HG02642 (cell line): ENCODE results near the gene GPX2.
A peak's percentile ranks its signal among the peaks of the same experiment; 100 is the strongest.

Source experiments
- ATAC-seq: cut with Tn5 transposase; IDR thresholded peaks from one replicate; pipeline ENCODE4 v1.9.1; 2021; ENCODE audit warnings: mild to moderate bottlenecking; ENCODE audit not compliant: unreplicated experiment, poor library complexity

Gene GPX2

DNA sequence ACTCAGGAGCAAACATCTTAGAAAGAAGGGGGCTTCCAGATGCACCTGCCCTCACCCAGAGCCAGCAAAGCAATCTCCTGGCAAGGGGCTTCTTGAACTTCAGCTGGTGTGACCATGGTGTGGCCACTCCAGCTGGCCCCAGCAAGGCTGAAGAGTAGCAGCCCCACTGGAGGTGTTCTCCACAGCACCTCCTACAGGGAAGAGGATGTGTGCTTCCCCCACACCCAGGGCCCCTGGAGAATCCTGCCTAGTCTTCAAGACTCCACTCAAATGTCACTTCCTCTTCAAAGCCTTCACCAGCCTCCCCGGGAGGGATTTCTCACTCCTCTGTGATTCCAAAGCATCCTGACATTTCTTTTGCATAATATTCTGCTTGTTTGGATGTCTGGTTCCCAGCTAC, 21.1 kb upstream of the GPX2 start:
- ATAC-seq: no peak

DNA sequence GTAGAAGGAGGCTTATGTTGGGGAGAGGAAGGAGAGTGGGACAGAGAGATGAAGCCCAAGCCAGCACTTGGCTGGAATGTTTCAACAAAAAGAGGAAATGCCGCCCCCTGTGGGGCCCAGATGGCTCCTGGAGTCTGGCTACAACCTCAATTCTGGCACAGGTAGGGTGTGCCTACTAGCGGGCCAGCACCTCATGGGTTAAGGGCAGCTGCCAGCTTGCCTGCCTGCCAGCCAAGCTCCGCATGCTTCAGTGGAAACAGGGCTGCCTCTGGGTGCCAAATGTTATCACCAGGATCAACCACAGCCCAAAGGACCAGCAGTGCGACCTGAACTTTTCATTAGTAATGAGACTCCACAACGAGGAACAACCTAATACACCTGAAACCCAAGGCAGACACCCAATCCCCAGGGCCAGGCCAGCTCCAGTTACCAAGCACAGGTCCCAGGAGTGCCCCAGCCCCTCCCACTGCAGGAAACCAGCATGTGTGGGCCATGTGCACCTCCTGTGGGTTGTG, 18.3 kb upstream of the GPX2 start:
- no peak for ATAC-seq

GRCh38 chr14:64958743-64959142, 16.2 kb upstream of the GPX2 start:
- ATAC-seq: no peak

- ATAC-seq: no peak
Observed at GRCh38 chr14:64958201-64958600, 15.7 kb upstream of the GPX2 start.

DNA sequence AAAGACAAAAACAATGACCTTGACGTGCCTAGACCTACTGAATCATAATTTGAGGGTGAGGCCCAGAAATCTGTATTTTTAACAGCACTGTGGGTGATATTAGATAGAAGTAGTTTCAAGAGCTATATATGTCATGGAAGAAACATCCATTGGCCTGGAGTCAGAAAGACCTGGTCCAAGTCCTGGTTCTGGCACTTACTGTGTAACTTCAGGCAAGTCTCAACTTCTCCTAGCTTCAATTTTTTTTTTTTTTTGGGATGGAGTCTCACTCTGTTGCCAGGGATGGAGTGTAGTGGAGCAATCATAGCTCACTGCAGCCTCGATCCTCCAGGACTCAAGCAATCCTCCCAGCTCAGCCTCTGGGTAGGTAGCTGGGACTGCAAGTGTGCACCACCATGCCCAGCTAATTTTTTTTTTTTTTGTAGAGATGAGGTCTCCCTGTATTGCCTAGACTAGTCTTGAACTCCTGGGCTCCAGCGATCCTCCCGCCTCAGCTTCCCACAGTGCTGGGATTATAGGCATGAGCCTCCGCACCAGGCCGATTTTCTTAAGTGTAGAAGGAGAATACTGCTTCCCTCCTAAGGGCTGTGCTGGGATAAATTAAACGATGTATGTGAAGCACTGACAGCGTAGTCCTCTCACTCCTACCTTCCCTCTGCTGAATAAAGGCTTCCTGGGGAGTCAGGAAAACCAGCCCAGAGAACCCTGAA, 14.3 kb upstream of the GPX2 start:
- no peak for ATAC-seq

DNA sequence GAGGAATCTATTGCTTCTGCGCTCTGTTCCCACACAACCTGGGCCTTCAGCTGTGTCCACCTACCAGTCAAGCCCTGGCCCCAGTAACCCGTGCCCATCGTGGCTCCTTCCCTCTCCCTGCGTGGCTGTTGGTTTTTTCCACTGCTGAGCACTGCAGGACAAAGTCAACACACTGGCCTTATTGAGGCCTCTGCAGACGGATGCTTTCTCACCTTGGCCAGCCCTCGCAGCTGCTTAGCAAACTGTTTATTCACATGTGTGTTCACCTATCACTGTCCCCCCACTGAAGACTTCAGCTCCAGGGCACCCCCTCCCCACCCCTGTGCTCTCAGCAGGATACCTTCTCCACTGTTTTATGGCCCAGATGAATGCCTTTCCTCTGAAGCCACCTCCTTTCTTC, 12.8 kb upstream of the GPX2 start:
- no peak for ATAC-seq

GRCh38 chr14:64954491-64955240, 12.1 kb upstream of the GPX2 start:
- no peak for ATAC-seq

GRCh38 chr14:64953661-64954060, 11.1 kb upstream of the GPX2 start:
- no peak for ATAC-seq

GRCh38 chr14:64953310-64953654, 10.7 kb upstream of the GPX2 start:
- ATAC-seq: no peak

GRCh38 chr14:64952598-64953309, 10.2 kb upstream of the GPX2 start:
- peak; percentile 62 for ATAC-seq

DNA sequence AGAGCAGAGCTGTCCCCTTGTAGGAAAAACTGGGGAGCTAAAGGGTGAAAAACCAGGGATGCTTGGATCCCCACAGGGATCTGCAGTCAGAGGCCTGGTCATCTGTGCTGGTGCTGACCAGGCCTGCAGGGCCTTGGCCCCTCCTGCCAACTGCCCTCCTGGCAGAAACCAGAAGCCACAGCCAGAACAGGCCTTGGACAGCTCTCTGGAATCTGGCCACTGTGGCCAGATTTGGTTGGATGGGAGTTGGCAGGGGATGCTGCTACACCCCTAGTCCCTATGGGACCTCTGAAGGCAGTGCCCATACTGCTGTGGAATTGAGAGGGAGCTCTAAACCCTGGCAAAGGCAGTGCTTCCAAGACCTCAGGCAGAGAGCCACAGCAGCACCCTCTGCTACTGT, 9.2 kb upstream of the GPX2 start:
- no peak for ATAC-seq

DNA sequence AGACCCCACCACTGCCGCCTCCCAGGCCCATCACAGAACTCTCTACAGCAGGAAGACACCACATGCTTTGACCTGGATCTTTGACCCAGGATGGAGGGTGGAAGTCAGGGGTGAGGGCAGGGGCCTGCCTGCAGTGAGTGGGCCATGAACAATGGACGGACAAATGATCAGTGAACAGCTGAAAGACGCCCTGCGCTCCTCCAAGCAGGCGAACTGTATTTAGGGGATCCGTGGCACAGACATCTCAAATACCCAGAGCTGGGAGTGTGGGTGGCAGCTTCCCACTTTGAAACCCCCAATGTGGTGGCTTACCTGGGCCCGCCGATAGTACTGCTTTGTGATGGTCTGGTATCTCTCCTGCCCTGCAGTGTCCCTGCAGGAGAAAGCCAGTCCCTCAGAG, 8.7 kb upstream of the GPX2 start:
- ATAC-seq: no peak

DNA sequence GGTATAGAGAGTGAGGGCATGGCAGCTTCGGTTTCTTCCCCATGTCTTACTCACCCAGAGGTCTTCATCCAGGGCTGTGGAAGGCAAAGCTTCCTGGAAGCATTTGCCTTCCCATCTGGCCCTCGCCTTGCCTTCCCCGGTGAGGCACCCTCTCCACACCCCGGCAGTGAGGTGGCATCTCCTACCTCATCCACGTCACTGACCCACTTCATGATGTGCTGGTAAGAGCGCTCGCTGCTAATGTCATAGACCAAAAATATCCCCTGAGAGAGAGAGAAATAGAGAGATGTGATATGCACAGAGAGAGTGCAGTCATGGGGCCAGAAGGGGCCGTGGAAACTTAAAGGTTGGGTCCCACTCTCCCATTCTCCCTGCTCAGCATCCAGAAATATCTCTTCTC, 8.3 kb upstream of the GPX2 start:
- no peak for ATAC-seq

GRCh38 chr14:64948612-64949210, 6.2 kb upstream of the GPX2 start:
- no peak for ATAC-seq

DNA sequence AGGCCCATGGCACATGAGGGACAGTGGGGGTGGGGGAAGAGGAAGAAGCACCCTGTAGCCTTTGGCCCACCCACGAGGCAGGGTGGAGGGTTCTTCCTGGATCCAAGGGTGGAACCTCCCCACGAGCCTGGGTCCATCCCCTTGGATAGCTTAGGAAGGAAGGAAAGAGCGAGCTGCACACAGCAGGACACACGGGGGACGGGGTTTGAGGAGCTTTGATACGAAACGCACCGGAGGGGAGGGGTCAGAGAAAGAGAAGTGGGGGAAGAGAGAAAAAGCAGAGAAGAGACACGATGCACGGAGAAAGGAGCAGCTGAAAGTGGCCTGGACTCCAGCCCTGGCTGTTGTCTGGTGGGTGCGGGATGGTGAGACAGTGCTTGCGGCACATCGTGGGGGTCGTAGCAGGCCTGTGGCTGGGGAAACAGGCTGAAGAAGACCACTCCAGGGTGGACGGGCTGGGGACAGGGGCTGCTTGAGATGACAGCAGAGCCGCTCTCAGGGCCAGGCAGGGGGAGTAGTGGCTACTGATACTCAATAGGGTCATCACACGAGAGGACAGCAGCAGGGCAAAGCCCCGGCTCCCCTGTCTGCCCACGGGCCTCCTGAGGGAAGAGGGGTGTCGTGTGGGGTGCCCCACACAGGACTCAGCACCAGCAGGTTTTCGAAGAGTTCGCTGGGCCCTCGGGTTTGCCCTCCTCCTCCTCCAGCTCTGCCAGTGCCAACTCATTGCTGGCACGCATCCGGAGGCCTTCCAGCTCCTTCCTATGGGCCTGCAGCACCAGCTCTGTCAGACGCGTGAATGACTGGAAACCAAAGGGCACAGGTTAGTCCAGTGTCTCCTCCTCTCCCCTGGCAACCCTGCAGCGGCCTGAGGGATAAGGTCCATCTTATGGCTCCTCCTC, 5.4 kb upstream of the GPX2 start:
- no peak for ATAC-seq

DNA sequence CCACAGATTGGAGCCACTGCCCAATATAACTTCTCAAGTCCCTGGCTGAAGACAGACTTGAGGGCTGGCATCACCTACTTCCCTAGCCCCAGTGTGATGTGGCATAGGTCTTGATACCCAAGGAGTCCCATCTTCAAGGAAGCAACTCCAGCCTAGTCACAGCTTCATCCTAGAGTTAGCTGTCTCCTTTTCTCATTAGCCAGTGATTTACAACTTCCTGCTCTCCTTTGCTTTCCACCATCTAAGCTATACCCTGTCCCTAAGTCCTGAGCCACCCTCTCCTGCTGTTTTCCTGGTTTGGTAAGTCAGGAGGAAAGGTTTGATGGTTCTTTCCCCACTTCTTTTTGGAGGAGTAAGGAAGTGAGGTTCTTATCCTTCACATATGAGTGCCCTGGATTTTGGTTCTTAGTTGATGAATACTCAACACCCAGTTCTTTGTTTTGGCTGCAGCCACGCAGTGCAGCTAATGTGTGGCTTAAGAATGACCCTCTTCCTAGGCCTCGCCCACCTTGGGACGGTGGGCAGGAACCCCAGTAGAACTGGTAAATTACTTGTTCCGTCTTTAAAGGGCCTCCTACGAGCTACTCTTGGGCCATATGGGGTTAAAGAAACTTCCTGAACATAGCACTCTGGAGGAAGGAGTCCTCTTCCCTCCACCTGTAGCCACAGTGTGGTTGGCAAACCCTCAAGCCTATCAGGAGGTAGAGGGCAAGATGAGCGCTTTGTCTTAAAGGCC, 3.9 kb upstream of the GPX2 start:
- ATAC-seq: no peak

- no peak for ATAC-seq
Observed at GRCh38 chr14:64945431-64946178, 3.1 kb upstream of the GPX2 start.

- ATAC-seq: no peak
Observed at GRCh38 chr14:64944861-64945260, 2.3 kb upstream of the GPX2 start.

GRCh38 chr14:64944041-64944440, 1.5 kb upstream of the GPX2 start:
- no peak for ATAC-seq
